DMS114 treated with DMSO at 0.1 percent for 48 hours (cell line): ENCODE measurements around the gene SLC36A1.

Experiments used
- DNase-seq: peaks from one replicate; lab custom pipeline; 2025; ENCODE audit not compliant: unreplicated experiment; lab: John Stamatoyannopoulos, UW

SLC36A1 gene

DNA sequence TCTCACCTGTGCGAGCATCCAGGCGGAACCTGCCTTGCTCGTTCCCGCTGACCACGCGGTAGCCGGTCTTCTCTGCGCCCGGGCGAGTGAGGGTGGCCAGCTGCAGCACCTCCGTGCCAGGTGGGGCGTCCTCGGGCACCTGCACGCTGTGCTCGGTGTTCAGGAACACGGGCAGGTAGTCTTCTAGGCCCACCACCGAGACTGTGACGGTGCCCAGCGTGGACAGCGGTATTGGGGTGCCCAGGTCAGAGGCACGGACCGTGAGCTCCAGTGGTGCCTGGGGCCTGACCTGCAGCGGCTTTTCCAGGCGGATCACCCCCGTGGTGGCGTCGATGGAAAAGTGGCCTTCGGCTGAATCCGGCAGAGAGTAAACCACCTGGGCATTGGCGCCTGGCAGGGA, 84.2 kb downstream of the SLC36A1 start:
- no peak for DNase-seq

DNA sequence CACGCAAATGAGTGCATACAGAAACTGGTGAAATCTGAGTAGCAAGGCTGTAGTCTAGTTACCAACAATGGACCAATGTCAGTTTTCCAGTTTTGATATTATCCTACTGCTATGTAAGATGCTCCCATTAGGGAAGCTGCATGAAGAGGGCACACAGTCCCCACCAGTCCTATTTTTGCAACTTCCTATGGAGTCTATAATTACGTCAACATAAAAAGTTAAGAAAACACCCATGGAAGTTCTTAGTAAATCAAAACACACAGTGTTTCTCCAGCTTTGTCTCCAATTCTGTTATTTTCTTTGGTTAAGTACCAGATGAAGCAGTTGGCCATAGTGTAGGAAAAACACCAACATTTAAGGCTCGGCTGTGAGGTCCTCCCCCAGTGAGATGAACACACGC, 85.0 kb downstream of the SLC36A1 start:
- no peak for DNase-seq

DNA sequence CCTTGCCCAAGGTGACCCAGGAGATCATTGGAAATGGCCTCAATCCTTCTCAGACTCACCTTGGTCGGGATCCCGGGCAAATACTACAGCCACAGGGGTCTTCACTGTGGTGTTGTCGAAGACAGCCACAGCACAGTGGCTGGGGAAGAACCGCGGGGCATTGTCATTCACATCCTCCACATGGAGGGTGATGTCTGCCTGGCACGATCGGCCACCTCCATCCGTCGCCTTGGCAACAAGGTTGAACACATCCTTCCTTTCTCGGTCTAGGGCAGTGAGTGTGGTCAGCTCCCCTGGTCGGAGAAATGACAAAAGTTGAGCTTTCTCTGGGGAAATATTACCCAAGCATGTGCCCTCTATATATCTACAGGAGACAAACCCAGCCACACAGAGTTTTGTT, 86.9 kb downstream of the SLC36A1 start:
- DNase-seq, result no peak

DNA sequence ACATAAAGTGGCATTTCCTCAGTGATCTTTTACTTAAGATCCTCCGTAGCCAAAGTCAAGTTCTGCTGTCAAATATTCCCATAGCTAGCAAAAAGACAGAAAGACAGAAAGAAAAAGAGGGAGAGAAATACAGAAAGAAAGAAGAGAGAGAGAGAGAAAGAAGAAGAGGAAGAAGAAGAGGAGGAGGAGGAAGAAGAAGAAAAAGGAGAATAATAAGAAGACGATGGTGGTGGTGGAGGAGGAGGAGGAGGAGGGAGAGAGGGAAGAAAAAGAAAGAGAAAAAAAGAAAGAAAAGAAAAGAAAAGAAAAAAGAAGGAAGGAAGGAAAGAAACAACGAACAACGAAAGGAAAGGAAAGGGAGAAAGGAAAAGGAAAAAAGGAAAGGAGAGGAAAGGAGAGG, 89.6 kb downstream of the SLC36A1 start:
- DNase-seq, result no peak

DNA sequence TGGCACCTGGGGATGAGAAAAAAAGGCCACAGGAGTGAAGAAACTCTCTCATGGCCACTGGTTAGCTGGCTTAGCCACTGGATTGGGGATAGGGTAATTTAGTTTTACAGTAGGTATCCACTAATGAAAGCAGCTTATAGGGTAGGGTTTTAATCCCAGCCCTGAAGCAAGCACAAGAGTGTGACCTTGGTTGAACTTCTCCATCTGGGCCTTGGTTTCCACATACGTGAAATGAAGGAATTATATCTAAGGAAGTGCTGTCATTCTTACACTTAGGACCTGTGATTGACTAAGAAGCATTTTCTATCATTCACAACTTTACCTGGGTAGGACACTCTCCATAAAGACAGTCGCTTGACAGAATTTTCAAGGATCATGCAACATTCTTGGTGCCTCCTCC, 94.2 kb downstream of the SLC36A1 start:
- DNase-seq, result no peak
